Calu3 (cell line): Measurements from ENCODE around the gene RIMBP2. TPM values are rescaled to one million over a fixed set of nuclear protein-coding genes. Genes with fewer than 3 reads are reported as not detected.

Experiments used
- BruUV-seq: library from RNA; stranded (reverse); fragments of 400-500 nt; replicated peaks from 2 replicates; lab custom pipeline; 2021; lab: Mats Ljungman, UMichigan
- CTCF ChIA-PET: fragments of 300-600 bp; sonication (Branson Sonifier 250); formaldehyde crosslinking; loops from one replicate; lab custom pipeline; 2022; ENCODE audit warnings: antibody characterized with exemption; lab: Charles Lee
- DNase-seq: peaks from one replicate; pipeline ENCODE4 v3.0.0; 2022
- H3K27ac Mint-ChIP-seq: one replicate; pipeline ENCODE4 v1.8.0; 2022; ENCODE audit warnings: mixed read lengths; ENCODE audit not compliant: unreplicated experiment
- H3K27me3 Mint-ChIP-seq: one replicate; pipeline ENCODE4 v1.8.0; 2022; ENCODE audit warnings: mixed read lengths; ENCODE audit not compliant: unreplicated experiment
- H3K36me3 Mint-ChIP-seq: one replicate; pipeline ENCODE4 v1.8.0; 2022; ENCODE audit warnings: mild to moderate bottlenecking, moderate library complexity, mixed read lengths; ENCODE audit not compliant: insufficient read depth, unreplicated experiment
- H3K4me1 Mint-ChIP-seq: one replicate; pipeline ENCODE4 v1.8.0; 2022; ENCODE audit warnings: mild to moderate bottlenecking, low read depth, mixed read lengths; ENCODE audit not compliant: unreplicated experiment
- H3K4me3 Mint-ChIP-seq: one replicate; pipeline ENCODE4 v1.8.0; 2022; ENCODE audit warnings: mild to moderate bottlenecking, low read depth, moderate library complexity, mixed read lengths; ENCODE audit not compliant: unreplicated experiment
- H3K9me3 Mint-ChIP-seq: one replicate; pipeline ENCODE4 v1.8.0; 2022; ENCODE audit warnings: low read depth, mixed read lengths; ENCODE audit not compliant: unreplicated experiment
- intact Hi-C: fragments of 100-400 bp; cut with micrococcal nuclease; formaldehyde crosslinking; loops from one replicate; pipeline ENCODE4 v1.10.0; 2022; ENCODE audit not compliant: unreplicated experiment
- total RNA-seq: library from RNA; stranded (reverse); gene quantifications from 2 replicates; pipeline ENCODE4 v1.2.3, GENCODE V29; 2022
- TF ChIP-seq, protein P1 (sequence below): fragments of 200-600 bp; IDR thresholded peaks from one replicate; pipeline ENCODE4 v1.8.0; 2022; ENCODE audit warnings: antibody characterized with exemption; ENCODE audit not compliant: unreplicated experiment

Gene RIMBP2
- total RNA-seq, 1 experiment from 2014 or later, result 6.1 TPM

DNA sequence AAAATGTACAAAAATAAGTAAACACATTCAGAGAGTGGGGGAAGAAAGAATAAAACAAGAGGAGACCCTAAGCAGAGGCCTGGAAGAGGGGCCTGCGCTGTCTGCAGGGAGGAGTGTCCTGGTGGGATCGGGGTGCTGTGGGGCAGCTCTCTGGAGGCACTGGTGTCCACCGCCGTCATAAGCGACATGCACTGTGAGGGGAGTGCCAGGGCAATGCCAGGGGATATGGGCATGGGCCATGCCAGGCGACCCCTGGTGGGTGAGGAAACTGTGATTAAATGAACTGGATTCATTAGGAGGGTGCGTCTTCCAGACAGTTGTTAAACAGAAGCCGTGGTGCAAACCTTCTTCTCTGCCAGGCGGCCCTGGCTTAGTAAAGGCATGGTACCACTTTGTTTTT, 261.8 kb downstream of the RIMBP2 start:
- Mint-ChIP-seq H3K36me3 (no peaks in the 10 kb centered on the region), H3K9me3 (peaks cover 9% of the 10 kb centered on the region), H3K27me3 (no peaks in the 10 kb centered on the region), H3K4me1 (no peaks in the 10 kb centered on the region), H3K27ac (no peak overlapping the region), H3K4me3 (no peak overlapping the region)
- TF ChIP-seq, protein P1, sequence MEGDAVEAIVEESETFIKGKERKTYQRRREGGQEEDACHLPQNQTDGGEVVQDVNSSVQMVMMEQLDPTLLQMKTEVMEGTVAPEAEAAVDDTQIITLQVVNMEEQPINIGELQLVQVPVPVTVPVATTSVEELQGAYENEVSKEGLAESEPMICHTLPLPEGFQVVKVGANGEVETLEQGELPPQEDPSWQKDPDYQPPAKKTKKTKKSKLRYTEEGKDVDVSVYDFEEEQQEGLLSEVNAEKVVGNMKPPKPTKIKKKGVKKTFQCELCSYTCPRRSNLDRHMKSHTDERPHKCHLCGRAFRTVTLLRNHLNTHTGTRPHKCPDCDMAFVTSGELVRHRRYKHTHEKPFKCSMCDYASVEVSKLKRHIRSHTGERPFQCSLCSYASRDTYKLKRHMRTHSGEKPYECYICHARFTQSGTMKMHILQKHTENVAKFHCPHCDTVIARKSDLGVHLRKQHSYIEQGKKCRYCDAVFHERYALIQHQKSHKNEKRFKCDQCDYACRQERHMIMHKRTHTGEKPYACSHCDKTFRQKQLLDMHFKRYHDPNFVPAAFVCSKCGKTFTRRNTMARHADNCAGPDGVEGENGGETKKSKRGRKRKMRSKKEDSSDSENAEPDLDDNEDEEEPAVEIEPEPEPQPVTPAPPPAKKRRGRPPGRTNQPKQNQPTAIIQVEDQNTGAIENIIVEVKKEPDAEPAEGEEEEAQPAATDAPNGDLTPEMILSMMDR, result no peak
- CTCF ChIA-PET, result no interaction called here
- intact Hi-C loops, result no loop called here
- DNase-seq, result no peak
- no TSS peak for BruUV-seq

DNA sequence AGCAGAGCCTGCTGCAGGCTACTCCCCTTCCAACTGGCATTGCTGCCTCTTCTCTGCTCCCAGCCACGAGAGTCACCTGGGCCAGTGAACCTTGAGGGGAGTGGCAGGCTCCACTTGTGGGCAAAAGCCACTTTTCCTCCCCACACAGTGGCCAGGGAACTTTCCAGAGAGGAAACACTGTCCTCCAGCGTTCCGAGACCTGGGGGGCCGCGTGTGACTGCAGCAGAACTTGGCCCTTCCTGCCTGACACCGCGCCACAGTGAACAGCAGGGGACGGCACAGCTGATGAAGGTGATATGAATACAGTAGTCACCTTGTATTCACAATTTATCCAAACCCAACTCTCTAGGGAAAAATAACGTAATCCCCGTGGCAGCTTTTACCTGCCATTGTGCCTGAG, 263.6 kb downstream of the RIMBP2 start:
- no peak for DNase-seq
- BruUV-seq, result no TSS peak
- no peak overlapping the region for H3K27ac Mint-ChIP-seq
- H3K27me3 Mint-ChIP-seq, result no peaks in the 10 kb centered on the region
- CTCF ChIA-PET, result no interaction called here
- no peaks in the 10 kb centered on the region for H3K36me3 Mint-ChIP-seq
- H3K4me1 Mint-ChIP-seq, result no peaks in the 10 kb centered on the region
- TF ChIP-seq, protein P1, result no peak
- intact Hi-C loops, result no loop called here
- H3K4me3 Mint-ChIP-seq, result no peak overlapping the region
- peaks cover 9% of the 10 kb centered on the region for H3K9me3 Mint-ChIP-seq

DNA sequence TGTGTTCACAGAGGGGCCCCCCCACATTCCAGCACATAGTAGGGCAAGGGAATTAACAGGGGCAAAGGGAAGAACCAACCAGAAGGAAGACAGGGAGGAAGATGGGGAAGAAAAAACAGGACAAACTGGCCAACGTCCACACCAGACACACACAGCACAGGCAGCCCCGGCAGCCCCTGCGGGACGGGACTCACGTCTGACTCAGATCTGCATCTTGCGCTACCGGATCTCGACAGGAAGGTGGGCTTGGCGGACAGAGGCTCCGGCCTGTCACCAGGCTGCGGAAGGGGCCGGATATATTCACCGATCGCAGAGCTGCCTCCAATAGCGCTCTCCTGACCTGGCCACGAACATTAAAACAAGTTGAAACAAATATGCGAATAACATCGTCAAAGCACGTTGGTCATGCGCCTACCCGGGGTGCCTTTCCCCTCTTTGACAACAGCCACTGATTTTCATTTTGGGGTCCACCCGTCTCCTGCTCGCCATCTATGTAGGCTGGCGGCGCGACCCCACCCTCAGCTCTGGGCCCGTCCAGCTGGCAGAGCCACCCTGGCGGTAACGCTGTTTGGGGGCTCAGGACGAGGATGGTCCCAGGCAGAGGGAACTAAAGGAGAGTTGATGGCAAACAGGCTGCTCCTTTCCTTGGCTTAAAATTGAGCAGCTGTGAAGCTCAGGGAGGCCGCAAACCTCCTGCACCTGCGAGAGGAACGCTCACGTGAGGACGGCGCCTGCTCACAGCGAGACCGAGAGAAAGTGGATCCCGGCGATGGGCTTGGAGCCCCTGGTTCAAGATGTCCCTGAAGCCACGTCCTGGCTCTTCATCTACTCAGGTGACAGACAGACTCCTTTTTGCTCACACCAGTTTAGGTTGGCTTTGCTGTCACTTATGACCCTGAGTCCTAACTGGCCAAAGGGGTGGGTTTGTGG, 264.8 kb downstream of the RIMBP2 start:
- TF ChIP-seq, protein P1, result no peak
- intact Hi-C loops, result no loop called here
- CTCF ChIA-PET, result no interaction called here
- no TSS peak for BruUV-seq
- H3K27ac Mint-ChIP-seq, result no peak overlapping the region
- no peak overlapping the region for H3K4me3 Mint-ChIP-seq
- H3K4me1 Mint-ChIP-seq, result no peaks in the 10 kb centered on the region
- H3K36me3 Mint-ChIP-seq, result no peaks in the 10 kb centered on the region
- H3K27me3 Mint-ChIP-seq, result no peaks in the 10 kb centered on the region
- DNase-seq, result no peak
- peaks cover 15% of the 10 kb centered on the region for H3K9me3 Mint-ChIP-seq

DNA sequence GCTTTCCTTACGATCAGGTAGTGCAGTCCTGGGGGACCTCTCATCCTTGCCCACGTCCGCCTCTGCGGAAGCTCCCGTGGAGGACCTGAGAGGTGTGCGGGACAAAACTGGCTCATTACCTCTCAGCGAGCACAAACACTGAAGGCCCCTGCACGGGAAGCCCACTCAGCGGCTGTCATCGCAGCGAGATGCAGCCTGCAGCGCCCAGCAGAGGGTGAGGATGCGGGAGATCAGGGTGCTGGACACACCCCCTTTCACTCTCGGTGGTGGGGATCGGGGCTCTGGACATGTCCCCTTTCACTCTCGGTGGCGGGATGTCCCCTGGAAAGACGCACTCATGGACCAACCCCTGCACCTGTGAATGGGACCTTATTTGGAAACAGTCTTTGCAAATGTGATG, 266.8 kb downstream of the RIMBP2 start:
- Mint-ChIP-seq H3K36me3 (no peaks in the 10 kb centered on the region), H3K27me3 (no peaks in the 10 kb centered on the region), H3K4me1 (no peaks in the 10 kb centered on the region), H3K27ac (no peak overlapping the region), H3K4me3 (no peak overlapping the region), H3K9me3 (peaks cover 17% of the 10 kb centered on the region)
- TF ChIP-seq, protein P1, result no peak
- intact Hi-C loops, result no loop called here
- DNase-seq, result no peak
- no TSS peak for BruUV-seq
- CTCF ChIA-PET, result no interaction called here
